Measurements from ENCODE around the gene GATA3. TPM values are rescaled to one million over a fixed set of nuclear protein-coding genes. Genes with fewer than 3 reads are reported as not detected.

Gene GATA3
- total and polyA plus RNA-seq, 2 experiments from 2014 or later = 2.4 to 15.4 TPM

DNA sequence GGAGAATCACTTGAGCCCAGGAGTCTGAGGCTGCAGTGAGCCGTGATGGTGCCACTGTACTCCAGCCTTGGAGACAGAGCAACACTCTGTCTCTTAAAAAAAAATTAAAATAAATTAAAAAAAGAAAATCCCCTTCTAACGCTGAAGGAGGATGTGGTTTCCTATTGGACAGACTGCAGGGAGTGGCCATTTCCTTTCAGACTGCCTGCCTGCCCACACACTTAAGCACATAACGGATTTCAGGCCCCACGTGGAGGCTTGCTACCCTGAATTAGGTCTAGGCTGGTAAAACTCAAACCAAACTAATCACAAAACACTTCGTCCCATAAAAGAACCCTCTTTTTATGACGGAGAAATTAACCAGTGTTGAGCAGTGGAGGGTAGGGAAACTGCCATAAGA is 34.0 kb downstream of the GATA3 start:
- WGBS (ENCODE audit: low lambda C conversion rate, missing lambda C conversion rate) = 73% methylated on average over 6 of the region's 6 CpGs
- no peak overlapping the region for H2AFZ ChIP-seq
- H3K4me1 ChIP-seq (ENCODE audit: insufficient read depth) = no peaks in the 10 kb centered on the region
- H3K79me2 ChIP-seq = no peaks in the 10 kb centered on the region
- H3K4me3 ChIP-seq = no peak overlapping the region
- no peak overlapping the region for H3K4me2 ChIP-seq
- no peaks in the 10 kb centered on the region for H3K36me3 ChIP-seq (replicated peaks; ENCODE audit: insufficient read depth, low read depth)
- no peaks in the 10 kb centered on the region for H4K20me1 ChIP-seq (ENCODE audit: insufficient read depth, poor library complexity, severe bottlenecking)
- no peaks in the 10 kb centered on the region for H3K9me2 ChIP-seq (replicated peaks; ENCODE audit: insufficient read depth)
- no peak overlapping the region for H3K27ac ChIP-seq
- H3K9me3 ChIP-seq (ENCODE audit: low read depth) = no peaks in the 10 kb centered on the region
- H3K27me3 ChIP-seq = no peaks in the 10 kb centered on the region
- no peak for DNase-seq (ENCODE audit: low spot score)
- TF ChIP-seq EZH2 (IDR thresholded peaks at IDR 0.05; ENCODE audit: borderline replicate concordance) (no peak), EZH2phosphoT487 (IDR thresholded peaks at IDR 0.05; ENCODE audit: low read depth, severe bottlenecking, unreplicated experiment) (no peak)
- TF ChIP-seq, protein P1, sequence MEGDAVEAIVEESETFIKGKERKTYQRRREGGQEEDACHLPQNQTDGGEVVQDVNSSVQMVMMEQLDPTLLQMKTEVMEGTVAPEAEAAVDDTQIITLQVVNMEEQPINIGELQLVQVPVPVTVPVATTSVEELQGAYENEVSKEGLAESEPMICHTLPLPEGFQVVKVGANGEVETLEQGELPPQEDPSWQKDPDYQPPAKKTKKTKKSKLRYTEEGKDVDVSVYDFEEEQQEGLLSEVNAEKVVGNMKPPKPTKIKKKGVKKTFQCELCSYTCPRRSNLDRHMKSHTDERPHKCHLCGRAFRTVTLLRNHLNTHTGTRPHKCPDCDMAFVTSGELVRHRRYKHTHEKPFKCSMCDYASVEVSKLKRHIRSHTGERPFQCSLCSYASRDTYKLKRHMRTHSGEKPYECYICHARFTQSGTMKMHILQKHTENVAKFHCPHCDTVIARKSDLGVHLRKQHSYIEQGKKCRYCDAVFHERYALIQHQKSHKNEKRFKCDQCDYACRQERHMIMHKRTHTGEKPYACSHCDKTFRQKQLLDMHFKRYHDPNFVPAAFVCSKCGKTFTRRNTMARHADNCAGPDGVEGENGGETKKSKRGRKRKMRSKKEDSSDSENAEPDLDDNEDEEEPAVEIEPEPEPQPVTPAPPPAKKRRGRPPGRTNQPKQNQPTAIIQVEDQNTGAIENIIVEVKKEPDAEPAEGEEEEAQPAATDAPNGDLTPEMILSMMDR (IDR thresholded peaks at IDR 0.05; ENCODE audit: poor library complexity) = no peak

DNA sequence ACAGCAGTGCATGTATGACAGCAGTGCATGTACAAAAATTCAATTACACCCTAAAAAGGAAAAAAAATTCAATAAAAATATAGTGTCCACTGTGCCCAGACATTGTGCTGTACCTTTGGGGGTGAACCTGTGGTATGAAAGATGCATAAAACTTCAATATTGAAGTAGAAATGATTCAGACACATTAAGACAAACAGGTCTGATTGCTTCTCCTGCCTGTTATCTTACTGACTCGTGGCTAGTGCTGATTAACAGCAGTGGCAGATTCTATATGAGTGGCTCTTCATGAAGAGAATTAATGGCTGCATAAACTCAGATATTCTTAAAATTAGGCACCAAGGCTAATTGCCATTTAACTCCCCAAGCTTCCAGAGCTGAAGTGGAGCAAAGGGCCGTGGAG is 37.9 kb downstream of the GATA3 start:
- H3K4me2 ChIP-seq = no peak overlapping the region
- no peak overlapping the region for H3K4me3 ChIP-seq
- H3K27me3 ChIP-seq = no peaks in the 10 kb centered on the region
- no peaks in the 10 kb centered on the region for H3K9me2 ChIP-seq (replicated peaks; ENCODE audit: insufficient read depth)
- H3K4me1 ChIP-seq (ENCODE audit: insufficient read depth) = no peaks in the 10 kb centered on the region
- H3K79me2 ChIP-seq = no peaks in the 10 kb centered on the region
- no peak for TF ChIP-seq EZH2phosphoT487 (IDR thresholded peaks at IDR 0.05; ENCODE audit: low read depth, severe bottlenecking, unreplicated experiment)
- no peak for TF ChIP-seq EZH2 (IDR thresholded peaks at IDR 0.05; ENCODE audit: borderline replicate concordance)
- TF ChIP-seq, protein P1 (IDR thresholded peaks at IDR 0.05; ENCODE audit: poor library complexity) = no peak
- no peaks in the 10 kb centered on the region for H3K9me3 ChIP-seq (ENCODE audit: low read depth)
- H3K27ac ChIP-seq = no peak overlapping the region
- H2AFZ ChIP-seq = no peak overlapping the region
- no peak for DNase-seq (ENCODE audit: low spot score)
- WGBS (ENCODE audit: low lambda C conversion rate, missing lambda C conversion rate) = 55% methylated on average over 2 of the region's 2 CpGs
- no peaks in the 10 kb centered on the region for H3K36me3 ChIP-seq (replicated peaks; ENCODE audit: insufficient read depth, low read depth)
- H4K20me1 ChIP-seq (ENCODE audit: insufficient read depth, poor library complexity, severe bottlenecking) = no peaks in the 10 kb centered on the region

DNA sequence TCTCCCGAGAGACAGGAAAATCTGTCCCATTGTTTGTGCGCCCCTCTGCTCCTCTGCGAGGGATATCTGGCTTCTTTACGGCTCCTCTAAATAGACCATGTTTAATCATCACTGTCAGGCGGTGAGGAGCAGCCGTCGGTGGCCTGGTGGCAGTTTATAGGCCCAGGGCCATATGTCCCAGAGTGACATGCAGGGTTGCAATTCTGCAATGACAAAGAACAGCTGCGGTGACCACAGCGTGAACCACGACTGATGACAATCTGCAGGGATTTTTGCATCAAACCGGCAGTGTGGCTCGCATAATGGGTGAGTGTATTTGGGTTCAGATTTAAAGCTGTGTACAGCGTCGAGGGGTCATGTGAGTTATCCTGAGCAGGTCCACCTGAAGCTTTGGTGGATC is 41.5 kb downstream of the GATA3 start:
- H2AFZ ChIP-seq = no peak overlapping the region
- no peaks in the 10 kb centered on the region for H3K36me3 ChIP-seq (replicated peaks; ENCODE audit: insufficient read depth, low read depth)
- H3K9me3 ChIP-seq (ENCODE audit: low read depth) = no peaks in the 10 kb centered on the region
- WGBS (ENCODE audit: low lambda C conversion rate, missing lambda C conversion rate) = 50% methylated on average over 14 of the region's 14 CpGs
- H3K79me2 ChIP-seq = no peaks in the 10 kb centered on the region
- H3K27me3 ChIP-seq = no peaks in the 10 kb centered on the region
- TF ChIP-seq, protein P1 (IDR thresholded peaks at IDR 0.05; ENCODE audit: poor library complexity) = no peak
- TF ChIP-seq EZH2 (IDR thresholded peaks at IDR 0.05; ENCODE audit: borderline replicate concordance) (no peak), EZH2phosphoT487 (IDR thresholded peaks at IDR 0.05; ENCODE audit: low read depth, severe bottlenecking, unreplicated experiment) (no peak)
- H3K9me2 ChIP-seq (replicated peaks; ENCODE audit: insufficient read depth) = no peaks in the 10 kb centered on the region
- no peak for DNase-seq (ENCODE audit: low spot score)
- H3K27ac ChIP-seq = no peak overlapping the region
- H3K4me1 ChIP-seq (ENCODE audit: insufficient read depth) = no peaks in the 10 kb centered on the region
- H3K4me2 ChIP-seq = no peak overlapping the region
- H3K4me3 ChIP-seq = no peak overlapping the region
- no peaks in the 10 kb centered on the region for H4K20me1 ChIP-seq (ENCODE audit: insufficient read depth, poor library complexity, severe bottlenecking)

DNA sequence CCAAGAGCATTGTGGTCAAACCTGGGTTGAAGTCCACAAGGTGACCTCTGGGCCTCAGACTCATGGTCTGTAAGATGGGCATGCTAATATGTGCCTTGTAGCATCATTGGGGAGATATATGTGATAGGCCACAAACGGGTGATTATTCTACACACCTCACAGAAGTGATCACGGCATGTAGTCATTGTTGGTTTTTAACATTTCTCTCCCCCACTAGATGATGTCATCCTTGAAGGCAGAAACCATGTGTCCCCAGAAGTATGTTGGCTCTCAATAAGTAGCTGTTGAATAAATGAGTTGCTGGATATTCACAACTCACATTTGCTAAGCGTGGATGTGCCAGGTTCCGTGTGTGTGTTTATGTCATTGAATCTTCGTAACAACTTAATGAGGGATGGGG is 42.4 kb downstream of the GATA3 start:
- no peaks in the 10 kb centered on the region for H3K9me2 ChIP-seq (replicated peaks; ENCODE audit: insufficient read depth)
- 96% methylated on average over 5 of the region's 5 CpGs for WGBS (ENCODE audit: low lambda C conversion rate, missing lambda C conversion rate)
- no peak overlapping the region for H3K4me2 ChIP-seq
- no peaks in the 10 kb centered on the region for H3K79me2 ChIP-seq
- H2AFZ ChIP-seq = no peak overlapping the region
- no peak overlapping the region for H3K27ac ChIP-seq
- no peaks in the 10 kb centered on the region for H3K36me3 ChIP-seq (replicated peaks; ENCODE audit: insufficient read depth, low read depth)
- no peaks in the 10 kb centered on the region for H3K4me1 ChIP-seq (ENCODE audit: insufficient read depth)
- no peaks in the 10 kb centered on the region for H4K20me1 ChIP-seq (ENCODE audit: insufficient read depth, poor library complexity, severe bottlenecking)
- TF ChIP-seq EZH2phosphoT487 (IDR thresholded peaks at IDR 0.05; ENCODE audit: low read depth, severe bottlenecking, unreplicated experiment) (no peak), EZH2 (IDR thresholded peaks at IDR 0.05; ENCODE audit: borderline replicate concordance) (no peak)
- TF ChIP-seq, protein P1 (IDR thresholded peaks at IDR 0.05; ENCODE audit: poor library complexity) = no peak
- H3K27me3 ChIP-seq = no peaks in the 10 kb centered on the region
- no peak for DNase-seq (ENCODE audit: low spot score)
- H3K4me3 ChIP-seq = no peak overlapping the region
- no peaks in the 10 kb centered on the region for H3K9me3 ChIP-seq (ENCODE audit: low read depth)

Data from hepatocyte (in vitro differentiated cells).